ENCODE data around the gene RFPL1.
A peak's percentile ranks its signal among the peaks of the same experiment; 100 is the strongest.
"Not testable (repeated sequence)": the region's sequence is repeated elsewhere in the genome, so short reads cannot be mapped to it uniquely, and the experiment has no call there.

RFPL1 gene

GRCh38 chr22:29480262-29480511, 41.8 kb downstream of the RFPL1 start:
- Histone ChIP-seq H3K36me3 (ENCODE audit: insufficient read depth, low read depth, low read length) (no peaks in the 10 kb centered on the region), H3K9me3 (ENCODE audit: insufficient read depth, low read depth, low read length) (peaks cover 6% of the 10 kb centered on the region; the same call in 1 of the 2 replicates), H3K4me1 (ENCODE audit: insufficient read depth, low read length) (peaks cover 10% of the 10 kb centered on the region; the same call in 1 of the 2 replicates), H3K4me3 (ENCODE audit: low read length) (peak overlapping the region; percentile 38; the same call in 1 of the 2 replicates), H3K27ac (ENCODE audit: low read length) (no peak overlapping the region), H3K27me3 (ENCODE audit: insufficient read depth, low read length) (peaks cover 78% of the 10 kb centered on the region), H3K9ac (ENCODE audit: low read depth, low read length) (no peak overlapping the region)

DNA sequence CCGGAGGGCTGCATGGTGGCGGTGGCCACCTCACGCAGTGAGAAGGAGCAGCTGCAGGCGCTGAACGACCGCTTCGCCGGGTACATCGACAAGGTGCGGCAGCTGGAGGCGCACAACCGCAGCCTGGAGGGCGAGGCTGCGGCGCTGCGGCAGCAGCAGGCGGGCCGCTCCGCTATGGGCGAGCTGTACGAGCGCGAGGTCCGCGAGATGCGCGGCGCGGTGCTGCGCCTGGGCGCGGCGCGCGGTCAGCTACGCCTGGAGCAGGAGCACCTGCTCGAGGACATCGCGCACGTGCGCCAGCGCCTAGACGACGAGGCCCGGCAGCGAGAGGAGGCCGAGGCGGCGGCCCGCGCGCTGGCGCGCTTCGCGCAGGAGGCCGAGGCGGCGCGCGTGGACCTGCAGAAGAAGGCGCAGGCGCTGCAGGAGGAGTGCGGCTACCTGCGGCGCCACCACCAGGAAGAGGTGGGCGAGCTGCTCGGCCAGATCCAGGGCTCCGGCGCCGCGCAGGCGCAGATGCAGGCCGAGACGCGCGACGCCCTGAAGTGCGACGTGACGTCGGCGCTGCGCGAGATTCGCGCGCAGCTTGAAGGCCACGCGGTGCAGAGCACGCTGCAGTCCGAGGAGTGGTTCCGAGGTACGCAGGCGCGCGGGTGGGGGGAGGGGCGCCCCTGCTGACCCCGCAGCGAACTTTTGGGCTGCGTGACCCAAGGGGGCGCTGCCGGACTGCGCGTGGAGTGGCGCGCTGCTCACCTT, 42.3 kb downstream of the RFPL1 start:
- H3K9ac ChIP-seq (ENCODE audit: low read depth, low read length): peak overlapping the region; percentile 10; the same call in 1 of the 2 replicates
- H3K27me3 ChIP-seq (ENCODE audit: insufficient read depth, low read length): peaks cover 78% of the 10 kb centered on the region

DNA sequence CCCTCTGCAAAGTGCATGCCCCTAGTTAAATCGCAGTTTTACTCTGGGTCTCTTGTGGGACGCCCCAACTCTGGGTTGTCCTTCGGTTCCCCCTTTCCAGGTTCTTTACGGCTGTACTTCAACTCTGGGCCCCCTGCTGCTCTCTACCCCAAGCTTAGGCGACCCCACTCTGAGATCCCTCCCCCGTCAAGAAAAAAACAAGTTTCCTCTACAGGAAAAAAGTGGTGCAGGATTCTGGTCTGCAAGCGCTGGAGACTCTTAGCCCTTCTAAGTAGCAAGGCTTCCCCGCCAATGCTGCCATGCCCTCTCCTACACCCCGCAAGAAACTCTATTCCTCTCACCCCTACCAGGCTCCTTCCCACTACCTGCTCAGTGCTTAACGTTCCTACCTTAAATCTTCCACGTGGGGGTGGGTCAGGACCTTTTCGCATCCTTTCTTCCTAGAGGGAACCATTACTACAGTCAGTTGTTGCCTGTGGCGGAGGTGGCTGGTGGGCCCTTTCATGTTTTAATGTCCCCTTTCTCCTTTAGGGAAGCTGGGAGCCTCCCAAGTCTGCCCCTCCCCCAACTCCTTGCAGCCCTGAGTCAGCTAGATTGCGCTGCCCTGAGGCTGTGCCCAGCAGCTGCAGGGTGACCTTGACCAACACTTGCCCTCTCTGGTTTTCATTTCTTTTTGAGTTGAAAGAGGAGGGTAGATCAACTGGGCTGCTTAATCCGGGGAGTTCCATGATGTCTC, 43.0 kb downstream of the RFPL1 start:
- Histone ChIP-seq H3K36me3 (ENCODE audit: insufficient read depth, low read depth, low read length) (no peaks in the 10 kb centered on the region; the same call in 1 of the 2 replicates), H3K4me3 (ENCODE audit: low read length) (peak overlapping the region; percentile 60), H3K4me1 (ENCODE audit: insufficient read depth, low read length) (peaks cover 10% of the 10 kb centered on the region; the same call in 1 of the 2 replicates), H3K9ac (ENCODE audit: low read depth, low read length) (peak overlapping the region; percentile 40; the same call in 1 of the 2 replicates), H3K27ac (ENCODE audit: low read length) (no peak overlapping the region), H3K27me3 (ENCODE audit: insufficient read depth, low read length) (peaks cover 70% of the 10 kb centered on the region), H3K9me3 (ENCODE audit: insufficient read depth, low read depth, low read length) (peaks cover 6% of the 10 kb centered on the region; the same call in 1 of the 2 replicates)

More for the DNA sequence above, 42.3 kb downstream of the RFPL1 start:
- Histone ChIP-seq H3K36me3 (ENCODE audit: insufficient read depth, low read depth, low read length) (no peaks in the 10 kb centered on the region; the same call in 1 of the 2 replicates), H3K9me3 (ENCODE audit: insufficient read depth, low read depth, low read length) (peaks cover 6% of the 10 kb centered on the region; the same call in 1 of the 2 replicates), H3K4me1 (ENCODE audit: insufficient read depth, low read length) (peaks cover 10% of the 10 kb centered on the region; the same call in 1 of the 2 replicates), H3K4me3 (ENCODE audit: low read length) (peak overlapping the region; percentile 60), H3K27ac (ENCODE audit: low read length) (no peak overlapping the region)

DNA sequence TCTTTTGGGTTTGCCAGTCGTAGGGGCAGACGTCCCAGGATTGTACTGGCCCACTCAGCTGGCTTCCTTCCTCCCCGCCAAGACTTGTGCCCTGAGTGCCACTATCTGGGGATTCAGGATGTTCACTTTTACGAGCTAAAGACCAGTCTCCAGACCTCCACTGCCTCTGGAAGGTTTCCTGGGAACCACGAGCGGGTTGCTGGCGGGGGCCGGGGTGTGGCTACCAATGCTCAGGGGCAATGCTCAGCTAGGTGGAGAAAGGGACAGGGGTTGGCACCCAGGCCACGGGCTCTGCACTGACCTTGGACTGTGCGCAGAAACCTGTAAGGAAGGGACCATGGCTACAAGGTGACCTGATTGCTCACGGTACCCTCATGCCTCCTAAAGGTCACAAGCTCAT, 43.9 kb downstream of the RFPL1 start:
- Histone ChIP-seq H3K9me3 (ENCODE audit: insufficient read depth, low read depth, low read length) (peaks cover 6% of the 10 kb centered on the region; the same call in 1 of the 2 replicates), H3K27ac (ENCODE audit: low read length) (no peak overlapping the region), H3K36me3 (ENCODE audit: insufficient read depth, low read depth, low read length) (no peaks in the 10 kb centered on the region; the same call in 1 of the 2 replicates), H3K9ac (ENCODE audit: low read depth, low read length) (peak overlapping the region; percentile 40; the same call in 1 of the 2 replicates), H3K4me3 (ENCODE audit: low read length) (peak overlapping the region; percentile 60; the same call in 1 of the 2 replicates), H3K4me1 (ENCODE audit: insufficient read depth, low read length) (peaks cover 10% of the 10 kb centered on the region; the same call in 1 of the 2 replicates), H3K27me3 (ENCODE audit: insufficient read depth, low read length) (peaks cover 62% of the 10 kb centered on the region)

- Histone ChIP-seq H3K4me3 (ENCODE audit: low read length) (no peak overlapping the region), H3K9me3 (ENCODE audit: insufficient read depth, low read depth, low read length) (peaks cover 6% of the 10 kb centered on the region; the same call in 1 of the 2 replicates), H3K27me3 (ENCODE audit: insufficient read depth, low read length) (peaks cover 57% of the 10 kb centered on the region), H3K4me1 (ENCODE audit: insufficient read depth, low read length) (peaks cover 6% of the 10 kb centered on the region; the same call in 1 of the 2 replicates), H3K36me3 (ENCODE audit: insufficient read depth, low read depth, low read length) (no peaks in the 10 kb centered on the region; the same call in 1 of the 2 replicates), H3K27ac (ENCODE audit: low read length) (no peak overlapping the region), H3K9ac (ENCODE audit: low read depth, low read length) (no peak overlapping the region)
Observed at GRCh38 chr22:29482726-29483125, 44.3 kb downstream of the RFPL1 start.

GRCh38 chr22:29483254-29483653, 44.9 kb downstream of the RFPL1 start:
- H3K36me3 ChIP-seq (ENCODE audit: insufficient read depth, low read depth, low read length): no peaks in the 10 kb centered on the region; the same call in 1 of the 2 replicates
- no peak overlapping the region for H3K4me3 ChIP-seq (ENCODE audit: low read length)
- no peak overlapping the region for H3K9ac ChIP-seq (ENCODE audit: low read depth, low read length)
- H3K9me3 ChIP-seq (ENCODE audit: insufficient read depth, low read depth, low read length): peaks cover 6% of the 10 kb centered on the region; the same call in 1 of the 2 replicates
- H3K4me1 ChIP-seq (ENCODE audit: insufficient read depth, low read length): peaks cover 5% of the 10 kb centered on the region; the same call in 1 of the 2 replicates
- peaks cover 52% of the 10 kb centered on the region for H3K27me3 ChIP-seq (ENCODE audit: insufficient read depth, low read length)
- H3K27ac ChIP-seq (ENCODE audit: low read length): no peak overlapping the region

DNA sequence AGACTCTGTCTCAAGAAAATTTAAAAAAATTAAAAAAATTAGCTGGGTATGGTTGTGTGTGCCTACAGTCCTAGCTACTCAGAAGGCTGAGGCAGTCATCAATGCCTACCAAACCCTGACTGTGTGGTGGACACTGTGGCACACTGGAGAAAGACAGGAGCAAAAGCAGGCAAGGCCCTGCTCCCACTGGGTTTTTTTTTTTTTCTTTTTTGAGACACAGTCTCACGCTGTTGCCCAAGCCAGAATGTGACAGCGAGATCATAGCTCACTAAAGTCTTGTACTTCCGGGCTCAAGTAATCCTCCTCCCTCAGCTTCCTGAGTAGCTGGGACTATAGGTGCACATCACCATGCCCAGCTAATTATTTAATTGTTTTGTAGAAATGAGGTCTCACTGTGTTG, 46.3 kb downstream of the RFPL1 start:
- H3K27ac ChIP-seq (ENCODE audit: low read length): no peak overlapping the region

DNA sequence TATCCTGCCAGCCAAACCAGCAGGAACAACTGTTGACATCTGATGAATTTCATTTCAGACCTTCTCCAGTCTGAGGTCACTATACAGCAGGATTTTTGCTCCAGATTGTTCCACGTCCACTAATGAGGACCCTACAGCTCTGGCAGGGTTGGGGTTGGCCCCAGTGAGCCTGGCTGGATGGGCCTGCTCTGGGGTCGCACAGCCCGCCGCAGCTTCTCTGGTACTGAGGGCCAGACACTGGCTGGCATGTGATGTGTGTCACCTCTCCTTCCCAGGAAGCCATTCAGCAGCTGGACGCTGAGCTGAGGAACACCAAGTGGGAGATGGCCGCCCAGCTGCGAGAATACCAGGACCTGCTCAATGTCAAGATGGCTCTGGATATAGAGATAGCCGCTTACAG, 47.1 kb downstream of the RFPL1 start:
- H3K9me3 ChIP-seq (ENCODE audit: insufficient read depth, low read depth, low read length): peaks cover 4% of the 10 kb centered on the region; the same call in 1 of the 2 replicates
- H3K27me3 ChIP-seq (ENCODE audit: insufficient read depth, low read length): peaks cover 30% of the 10 kb centered on the region
- no peak overlapping the region for H3K4me3 ChIP-seq (ENCODE audit: low read length)
- no peak overlapping the region for H3K27ac ChIP-seq (ENCODE audit: low read length)
- no peak overlapping the region for H3K9ac ChIP-seq (ENCODE audit: low read depth, low read length)
- H3K4me1 ChIP-seq (ENCODE audit: insufficient read depth, low read length): peaks cover 5% of the 10 kb centered on the region; the same call in 1 of the 2 replicates
- H3K36me3 ChIP-seq (ENCODE audit: insufficient read depth, low read depth, low read length): no peaks in the 10 kb centered on the region; the same call in 1 of the 2 replicates

More for the DNA sequence above, 46.3 kb downstream of the RFPL1 start:
- H3K27me3 ChIP-seq (ENCODE audit: insufficient read depth, low read length): peaks cover 38% of the 10 kb centered on the region
- H3K4me3 ChIP-seq (ENCODE audit: low read length): no peak overlapping the region
- H3K9ac ChIP-seq (ENCODE audit: low read depth, low read length): no peak overlapping the region
- H3K4me1 ChIP-seq (ENCODE audit: insufficient read depth, low read length): peaks cover 5% of the 10 kb centered on the region; the same call in 1 of the 2 replicates
- no peaks in the 10 kb centered on the region; the same call in 1 of the 2 replicates for H3K36me3 ChIP-seq (ENCODE audit: insufficient read depth, low read depth, low read length)
- peaks cover 6% of the 10 kb centered on the region; the same call in 1 of the 2 replicates for H3K9me3 ChIP-seq (ENCODE audit: insufficient read depth, low read depth, low read length)

- H3K4me1 ChIP-seq (ENCODE audit: insufficient read depth, low read length): no peaks in the 10 kb centered on the region
- H3K9me3 ChIP-seq (ENCODE audit: insufficient read depth, low read depth, low read length): no peaks in the 10 kb centered on the region
- no peak overlapping the region for H3K4me3 ChIP-seq (ENCODE audit: low read length)
- no peak overlapping the region for H3K9ac ChIP-seq (ENCODE audit: low read depth, low read length)
- no peak overlapping the region for H3K27ac ChIP-seq (ENCODE audit: low read length)
- H3K36me3 ChIP-seq (ENCODE audit: insufficient read depth, low read depth, low read length): no peaks in the 10 kb centered on the region; the same call in 1 of the 2 replicates
- H3K27me3 ChIP-seq (ENCODE audit: insufficient read depth, low read length): peaks cover 10% of the 10 kb centered on the region
Observed at GRCh38 chr22:29487426-29487986, 49.1 kb downstream of the RFPL1 start.

GRCh38 chr22:29489127-29489780, 50.9 kb downstream of the RFPL1 start:
- H3K36me3 ChIP-seq (ENCODE audit: insufficient read depth, low read depth, low read length); H3K27me3 ChIP-seq (ENCODE audit: insufficient read depth, low read length); H3K4me1 ChIP-seq (ENCODE audit: insufficient read depth, low read length); H3K4me3 ChIP-seq (ENCODE audit: low read length); H3K9ac ChIP-seq (ENCODE audit: low read depth, low read length); H3K27ac ChIP-seq (ENCODE audit: low read length); H3K9me3 ChIP-seq (ENCODE audit: insufficient read depth, low read depth, low read length): not testable (repeated sequence)

- Histone ChIP-seq H3K4me1 (ENCODE audit: insufficient read depth, low read length) (no peaks in the 10 kb centered on the region), H3K4me3 (ENCODE audit: low read length) (no peak overlapping the region), H3K36me3 (ENCODE audit: insufficient read depth, low read depth, low read length) (no peaks in the 10 kb centered on the region; the same call in 1 of the 2 replicates), H3K27me3 (ENCODE audit: insufficient read depth, low read length) (no peaks in the 10 kb centered on the region), H3K27ac (ENCODE audit: low read length) (no peak overlapping the region), H3K9me3 (ENCODE audit: insufficient read depth, low read depth, low read length) (0 out of 2 replicates have a peak, but pooled peaks cover 9% of the 10 kb centered on the region), H3K9ac (ENCODE audit: low read depth, low read length) (no peak overlapping the region)
Observed at GRCh38 chr22:29491012-29491411, 52.6 kb downstream of the RFPL1 start.

Measured in iPS-20b (cell line).